Motor neuron (in vitro differentiated cells): ENCODE measurements around the gene SEMA4B. TPM values are rescaled to one million over a fixed set of nuclear protein-coding genes. Genes with fewer than 3 reads are reported as not detected.

ENCODE experiments used
- ATAC-seq, 8 experiments: fragments of 200-7000 bp; cut with Tn5 transposase; replicated peaks in 6 of 8; 2 replicates each; pipeline ENCODE4 v1.8.0; 2021; ENCODE audit warnings: mild to moderate bottlenecking in 8 of 8, moderate library complexity in 8 of 8
- H3K27ac ChIP-seq, 2 donors: fragments of 250-450 bp; sonication (Bioruptor Pico); 2 replicates each; pipeline ENCODE4 v1.9.0; 2021; ENCODE audit warnings: antibody characterized with exemption in 2 of 2, mild to moderate bottlenecking in 2 of 2, moderate library complexity in 1 of 2
- H3K4me1 ChIP-seq, 2 donors: fragments of 250-450 bp; sonication (Bioruptor Pico); replicated peaks in 1 of 2; 2 replicates each; pipeline ENCODE4 v1.6.1; 2021; ENCODE audit warnings: antibody characterized with exemption in 2 of 2, mild to moderate bottlenecking in 2 of 2, moderate library complexity in 1 of 2
- H3K4me3 ChIP-seq, 5 donors: fragments of 250-450 bp; sonication (Bioruptor Pico); 2 replicates each; pipeline ENCODE4 v1.9.0; 2021; ENCODE audit warnings: antibody characterized with exemption in 5 of 5, mild to moderate bottlenecking in 5 of 5, moderate library complexity in 4 of 5
- WGBS, 10 experiments: fragments of 450-650 bp; shearing (Covaris generic); methylation state at CpG; one replicate each; pipeline ENCODE4 v1.0.0; 2022; 5-methylcytosine and 5-hydroxymethylcytosine counted together
- in situ Hi-C, 9 experiments: fragments of 400-800 bp; cut with MboI; loops; one replicate each; pipeline ENCODE4 v1.15.0; 2021; ENCODE audit warnings: low sequenced_read_pairs in 9 of 9, low pct_unique_long_range_greater_than_20kb in 2 of 9; ENCODE audit not compliant: unreplicated experiment in 9 of 9
- total RNA-seq, 8 experiments: library from RNA; unstranded; fragments of 300-600 nt; gene quantifications; 2 replicates each; pipeline versions ENCODE4 v1.2.3 to v1.2.4, GENCODE V29; 2022

Gene SEMA4B
- total RNA-seq, 8 experiments from 2014 or later: 9.7 to 18.3 (median 13.4) TPM

GRCh38 chr15:90165157-90165556 lies 36.0 kb upstream of the SEMA4B start:
- WGBS, 10 experiments: 100% methylated on average over 1 of the region's 1 CpG; no CpG with 5 or more reads in 8 of the 10 experiments
- in situ Hi-C loops: loop anchor here in 1 of 9 experiments (10.0 kb wide), 1 partner anchor 60 kb away; no protein-coding TSS in a partner anchor
- Histone ChIP-seq H3K4me1 (peaks cover 7 to 9% of the 10 kb centered on the region in 2 donors), H3K27ac (peak overlapping the region; percentile 42 to 48), H3K4me3 (no peak overlapping the region)
- ATAC-seq: no peak

- Histone ChIP-seq H3K27ac (peak overlapping the region; percentile 42 to 48), H3K4me1 (peaks cover 7 to 9% of the 10 kb centered on the region in 2 donors), H3K4me3 (no peak overlapping the region)
- in situ Hi-C loops: loop anchor here in 1 of 9 experiments (10.0 kb wide), 1 partner anchor 59 kb away; no protein-coding TSS in a partner anchor
- 8 to 83% (median 35%) methylated on average over 2 to 12 of the region's 14 CpGs for WGBS, 10 experiments
- peak; percentile 97 to 100 (median 99) for ATAC-seq
Observed at GRCh38 chr15:90165659-90166489, 35.3 kb upstream of the SEMA4B start.

- in situ Hi-C loops: loop anchor here in 1 of 9 experiments (10.0 kb wide), 1 partner anchor 58 kb away; no protein-coding TSS in a partner anchor
- H3K27ac ChIP-seq: no peak overlapping the region
- peaks cover 7 to 9% of the 10 kb centered on the region in 2 donors for H3K4me1 ChIP-seq
- ATAC-seq: no peak
- no peak overlapping the region for H3K4me3 ChIP-seq
- 75 to 100% (median 96%) methylated on average over 1 to 4 of the region's 4 CpGs; no CpG with 5 or more reads in 1 of the 10 experiments for WGBS, 10 experiments
Observed at GRCh38 chr15:90167121-90167520, 34.0 kb upstream of the SEMA4B start.

- H3K4me3 ChIP-seq: no peak overlapping the region
- WGBS, 10 experiments: 41 to 88% (median 80%) methylated on average over 1 of the region's 1 CpG; no CpG with 5 or more reads in 3 of the 10 experiments
- peaks cover 5 to 7% of the 10 kb centered on the region in 2 donors for H3K4me1 ChIP-seq
- in situ Hi-C loops: no loop called here
- H3K27ac ChIP-seq: no peak overlapping the region
- no peak for ATAC-seq
Observed at GRCh38 chr15:90171623-90172022, 29.5 kb upstream of the SEMA4B start.

- in situ Hi-C loops: no loop called here
- 29 to 100% (median 72%) methylated on average over 2 to 7 of the region's 7 CpGs; no CpG with 5 or more reads in 3 of the 10 experiments for WGBS, 10 experiments
- peaks cover 5 to 7% of the 10 kb centered on the region in 2 donors for H3K4me1 ChIP-seq
- no peak overlapping the region for H3K4me3 ChIP-seq
- H3K27ac ChIP-seq: no peak overlapping the region
- ATAC-seq: no peak
Observed at GRCh38 chr15:90173372-90173771, 27.8 kb upstream of the SEMA4B start.

- Histone ChIP-seq H3K4me1 (peaks cover 5 to 7% of the 10 kb centered on the region in 2 donors), H3K27ac (no peak overlapping the region), H3K4me3 (no peak overlapping the region)
- ATAC-seq: peak in 7 of 8 experiments; percentile 26 to 89 (median 74)
- 30 to 100% (median 75%) methylated on average over 1 to 4 of the region's 25 CpGs; no CpG with 5 or more reads in 3 of the 10 experiments for WGBS, 10 experiments
- in situ Hi-C loops: no loop called here
Observed at GRCh38 chr15:90174140-90174875, 26.8 kb upstream of the SEMA4B start.

- WGBS, 10 experiments: 55 to 100% (median 90%) methylated on average over 2 to 6 of the region's 9 CpGs; no CpG with 5 or more reads in 4 of the 10 experiments
- H3K4me1 ChIP-seq: peaks cover 10 to 13% of the 10 kb centered on the region in 2 donors
Observed at GRCh38 chr15:90177012-90177411, 24.1 kb upstream of the SEMA4B start.

DNA sequence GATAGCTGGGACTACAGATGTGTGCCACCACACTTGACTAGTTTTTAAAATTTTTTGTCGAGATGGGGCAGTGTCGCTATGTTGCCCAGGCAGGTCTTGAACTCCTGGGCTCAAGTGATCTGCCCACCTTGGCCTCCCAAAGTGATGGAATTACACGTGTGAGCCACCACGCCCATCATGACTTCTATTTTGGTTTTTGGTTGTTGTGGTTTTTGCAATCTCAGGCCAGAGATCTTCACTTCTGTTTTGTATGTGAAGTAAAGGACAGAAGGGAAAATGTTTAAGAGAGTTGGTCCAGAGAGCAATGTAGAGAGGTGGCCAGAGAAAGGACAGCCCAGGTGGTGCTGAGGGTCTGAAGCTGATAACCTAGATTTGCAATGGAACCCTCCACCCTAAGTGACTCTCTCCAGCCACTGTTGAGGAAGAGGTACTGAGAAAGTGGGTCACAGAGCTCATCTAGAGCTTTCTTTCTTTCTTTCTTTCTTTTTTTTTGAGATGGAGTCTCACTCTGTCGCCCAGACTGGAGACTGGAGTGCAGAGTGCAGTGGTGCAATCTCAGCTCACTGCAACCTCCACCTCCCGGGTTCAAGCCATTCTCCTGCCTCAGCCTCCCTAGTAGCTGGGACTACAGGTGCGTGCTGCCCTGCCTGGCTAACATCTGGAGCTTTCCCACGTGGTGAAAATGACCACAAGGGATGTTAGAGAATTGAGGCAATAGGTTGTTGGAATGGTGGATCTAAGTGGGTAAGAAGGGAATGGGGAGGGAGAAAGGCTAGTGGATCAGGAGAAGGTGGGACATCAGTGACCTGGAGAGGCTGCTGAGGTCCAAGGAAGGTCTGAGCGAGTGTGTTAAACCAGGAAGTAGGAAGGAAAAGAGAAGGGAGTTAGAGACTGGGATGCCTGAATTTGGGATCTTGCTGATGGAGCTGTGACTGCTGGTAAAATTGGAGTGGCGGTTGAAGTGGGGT lies 22.4 kb upstream of the SEMA4B start:
- WGBS, 10 experiments: 23 to 100% (median 71%) methylated on average over 1 to 5 of the region's 10 CpGs
- in situ Hi-C loops: no loop called here
- no peak overlapping the region for H3K4me3 ChIP-seq
- no peak for ATAC-seq
- H3K27ac ChIP-seq: no peak overlapping the region
- H3K4me1 ChIP-seq: peaks cover 15% of the 10 kb centered on the region in 2 donors

More at GRCh38 chr15:90177012-90177411, 24.1 kb upstream of the SEMA4B start:
- no peak for ATAC-seq
- Histone ChIP-seq H3K27ac (no peak overlapping the region), H3K4me3 (no peak overlapping the region)
- in situ Hi-C loops: no loop called here

GRCh38 chr15:90181776-90182175 lies 19.4 kb upstream of the SEMA4B start:
- H3K4me3 ChIP-seq: no peak overlapping the region
- ATAC-seq: no peak
- peaks cover 16 to 18% of the 10 kb centered on the region in 2 donors for H3K4me1 ChIP-seq
- H3K27ac ChIP-seq: peak overlapping the region in 1 of 2 donors; percentile 30
- WGBS, 10 experiments: 0 to 25% (median 0%) methylated on average over 1 to 2 of the region's 2 CpGs; no CpG with 5 or more reads in 7 of the 10 experiments
- in situ Hi-C loops: no loop called here

DNA sequence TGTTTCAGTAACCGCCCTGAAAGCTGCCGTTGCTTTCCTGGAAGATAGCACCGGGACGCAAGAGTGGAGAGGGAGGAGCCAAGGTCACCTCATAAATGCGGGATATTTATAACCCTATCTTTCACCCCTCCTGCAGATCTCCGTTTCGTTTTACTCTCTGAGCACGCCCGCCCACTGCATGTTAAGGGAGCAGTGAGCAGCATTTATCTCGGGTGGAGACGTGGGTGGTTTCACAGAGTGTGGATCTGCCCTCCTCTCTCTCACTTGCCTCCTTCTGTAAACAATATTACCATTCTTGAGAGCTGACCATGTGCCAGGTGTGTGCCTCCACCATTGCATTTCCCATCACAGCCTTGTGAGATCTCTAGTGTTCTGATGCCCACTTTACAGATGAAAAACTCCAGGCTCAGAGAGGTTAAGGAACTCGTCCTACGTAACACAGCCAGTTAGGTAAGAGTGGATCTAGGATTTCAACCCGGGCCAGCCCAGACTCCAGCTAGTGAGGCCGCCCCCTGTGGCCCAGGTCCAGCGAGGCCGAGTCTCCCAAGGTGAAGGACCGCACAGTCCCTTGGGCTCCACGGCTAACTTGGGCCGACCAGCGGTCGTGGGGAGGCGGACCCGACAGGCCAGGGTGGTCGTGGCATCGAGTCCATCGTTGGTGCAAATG lies 16.9 kb upstream of the SEMA4B start:
- Histone ChIP-seq H3K27ac (peak overlapping the region; percentile 25 to 69), H3K4me1 (peaks cover 18 to 21% of the 10 kb centered on the region in 2 donors), H3K4me3 (peak overlapping the region; percentile 29 to 57 (median 37))
- in situ Hi-C loops: no loop called here
- 0 to 40% (median 15%) methylated on average over 1 to 10 of the region's 27 CpGs; no CpG with 5 or more reads in 4 of the 10 experiments for WGBS, 10 experiments
- peak; percentile 3 to 80 (median 59) for ATAC-seq

GRCh38 chr15:90184786-90185704 lies 16.1 kb upstream of the SEMA4B start:
- in situ Hi-C loops: no loop called here
- H3K27ac ChIP-seq: peak overlapping the region; percentile 48 to 69
- peak; percentile 32 to 91 (median 88) for ATAC-seq
- H3K4me1 ChIP-seq: peaks cover 18 to 21% of the 10 kb centered on the region in 2 donors
- WGBS, 10 experiments: 0 to 72% (median 17%) methylated on average over 2 to 12 of the region's 67 CpGs; no CpG with 5 or more reads in 2 of the 10 experiments
- H3K4me3 ChIP-seq: peak overlapping the region; percentile 29 to 57 (median 37)
